ENCODE data around the gene CMTM6. TPM values are rescaled to one million over a fixed set of nuclear protein-coding genes. Genes with fewer than 3 reads are reported as not detected.

CMTM6 gene
- total and polyA plus RNA-seq, 2 of the 13 experiments (the other 11 are each of a cell fraction or from before 2014, with no cell fraction given): 25.6 to 55.7 TPM

GRCh38 chr3:32495609-32496008 is 7.0 kb downstream of the CMTM6 start:
- no TSS peak for BruUV-seq (replicated peaks)
- CTCF ChIA-PET (ENCODE audit: low intra/inter-chr PET ratio, low total read pairs): no interaction called here
- no peaks in the 10 kb centered on the region for H3K27me3 ChIP-seq (ENCODE audit: control insufficient read depth in 1 of 2, insufficient read depth in 2 of 2, low read length in 2 of 2)
- no peak overlapping the region for H3K9ac ChIP-seq (ENCODE audit: insufficient read depth, low read depth, low read length)
- no peak overlapping the region for H2AFZ ChIP-seq (ENCODE audit: low read length)
- peaks cover 49% of the 10 kb centered on the region for H3K4me1 ChIP-seq (ENCODE audit: insufficient read depth, low read length)
- intact Hi-C loops (cut with micrococcal nuclease; ENCODE audit: unreplicated experiment): no loop called here
- no peaks in the 10 kb centered on the region for H3K36me3 ChIP-seq (replicated peaks in 1 of 2; ENCODE audit: control insufficient read depth in 1 of 2, insufficient read depth in 2 of 2, low read length in 2 of 2)
- H3K27ac ChIP-seq (ENCODE audit: extremely low read length, insufficient read depth, low read length): no peak overlapping the region
- H3K79me2 ChIP-seq (ENCODE audit: insufficient read depth, low read length): peaks cover 35% of the 10 kb centered on the region
- no peak overlapping the region for H3K4me2 ChIP-seq (ENCODE audit: low read depth, low read length)
- WGBS (ENCODE audit: low lambda C conversion rate): 88% methylated on average over 2 of the region's 2 CpGs
- DNase-seq (ENCODE audit: low spot score) (no peak), FAIRE-seq (no peak), ATAC-seq (no peak)
- POLR2A ChIA-PET: no interaction called here
- H4K20me1 ChIP-seq (ENCODE audit: insufficient read depth, low read length): no peaks in the 10 kb centered on the region
- in situ Hi-C loops (cut with HindIII; ENCODE audit: extremely low pct_ligation_motif_present, low pct_unique_long_range_greater_than_20kb): no loop called here
- no peak overlapping the region for H3K4me3 ChIP-seq (replicated peaks in 1 of 3; ENCODE audit: insufficient read depth in 1 of 3, low read depth in 2 of 3, low read length in 3 of 3)
- TF ChIP-seq SMC3 (IDR thresholded peaks at IDR 0.05; ENCODE audit: low read length) (no peak), ZBTB42 (CRISPR knock-in tag; IDR thresholded peaks at IDR 0.05) (no peak), TMF1 (CRISPR knock-in tag; IDR thresholded peaks at IDR 0.05; ENCODE audit: low read depth) (no peak), PLRG1 (conservative IDR thresholded peaks at IDR 0.05) (no peak), ZBTB21 (CRISPR knock-in tag; IDR thresholded peaks at IDR 0.05) (no peak), CEBPB (IDR thresholded peaks at IDR 0.05; ENCODE audit: borderline replicate concordance, low read depth, low read length) (no peak)
- TF ChIP-seq, protein P1, sequence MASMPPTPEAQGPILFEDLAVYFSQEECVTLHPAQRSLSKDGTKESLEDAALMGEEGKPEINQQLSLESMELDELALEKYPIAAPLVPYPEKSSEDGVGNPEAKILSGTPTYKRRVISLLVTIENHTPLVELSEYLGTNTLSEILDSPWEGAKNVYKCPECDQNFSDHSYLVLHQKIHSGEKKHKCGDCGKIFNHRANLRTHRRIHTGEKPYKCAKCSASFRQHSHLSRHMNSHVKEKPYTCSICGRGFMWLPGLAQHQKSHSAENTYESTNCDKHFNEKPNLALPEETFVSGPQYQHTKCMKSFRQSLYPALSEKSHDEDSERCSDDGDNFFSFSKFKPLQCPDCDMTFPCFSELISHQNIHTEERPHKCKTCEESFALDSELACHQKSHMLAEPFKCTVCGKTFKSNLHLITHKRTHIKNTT (CRISPR knock-in tag; IDR thresholded peaks at IDR 0.05): no peak
- TF ChIP-seq, protein P2, sequence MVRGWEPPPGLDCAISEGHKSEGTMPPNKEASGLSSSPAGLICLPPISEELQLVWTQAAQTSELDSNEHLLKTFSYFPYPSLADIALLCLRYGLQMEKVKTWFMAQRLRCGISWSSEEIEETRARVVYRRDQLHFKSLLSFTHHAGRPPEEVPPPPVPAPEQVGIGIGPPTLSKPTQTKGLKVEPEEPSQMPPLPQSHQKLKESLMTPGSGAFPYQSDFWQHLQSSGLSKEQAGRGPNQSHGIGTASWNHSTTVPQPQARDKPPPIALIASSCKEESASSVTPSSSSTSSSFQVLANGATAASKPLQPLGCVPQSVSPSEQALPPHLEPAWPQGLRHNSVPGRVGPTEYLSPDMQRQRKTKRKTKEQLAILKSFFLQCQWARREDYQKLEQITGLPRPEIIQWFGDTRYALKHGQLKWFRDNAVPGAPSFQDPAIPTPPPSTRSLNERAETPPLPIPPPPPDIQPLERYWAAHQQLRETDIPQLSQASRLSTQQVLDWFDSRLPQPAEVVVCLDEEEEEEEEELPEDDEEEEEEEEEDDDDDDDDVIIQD (CRISPR knock-in tag; IDR thresholded peaks at IDR 0.05; ENCODE audit: low read depth): no peak
- H3K9me3 ChIP-seq (ENCODE audit: low read length): no peaks in the 10 kb centered on the region
